ENCODE measurements around the gene TMEM175. TPM values are rescaled to one million over a fixed set of nuclear protein-coding genes. Genes with fewer than 3 reads are reported as not detected.

The TMEM175 gene
- total and polyA plus RNA-seq, 2 of the 13 experiments (the other 11 are each of a cell fraction or from before 2014, with no cell fraction given) = 5.1 to 9.9 TPM

DNA sequence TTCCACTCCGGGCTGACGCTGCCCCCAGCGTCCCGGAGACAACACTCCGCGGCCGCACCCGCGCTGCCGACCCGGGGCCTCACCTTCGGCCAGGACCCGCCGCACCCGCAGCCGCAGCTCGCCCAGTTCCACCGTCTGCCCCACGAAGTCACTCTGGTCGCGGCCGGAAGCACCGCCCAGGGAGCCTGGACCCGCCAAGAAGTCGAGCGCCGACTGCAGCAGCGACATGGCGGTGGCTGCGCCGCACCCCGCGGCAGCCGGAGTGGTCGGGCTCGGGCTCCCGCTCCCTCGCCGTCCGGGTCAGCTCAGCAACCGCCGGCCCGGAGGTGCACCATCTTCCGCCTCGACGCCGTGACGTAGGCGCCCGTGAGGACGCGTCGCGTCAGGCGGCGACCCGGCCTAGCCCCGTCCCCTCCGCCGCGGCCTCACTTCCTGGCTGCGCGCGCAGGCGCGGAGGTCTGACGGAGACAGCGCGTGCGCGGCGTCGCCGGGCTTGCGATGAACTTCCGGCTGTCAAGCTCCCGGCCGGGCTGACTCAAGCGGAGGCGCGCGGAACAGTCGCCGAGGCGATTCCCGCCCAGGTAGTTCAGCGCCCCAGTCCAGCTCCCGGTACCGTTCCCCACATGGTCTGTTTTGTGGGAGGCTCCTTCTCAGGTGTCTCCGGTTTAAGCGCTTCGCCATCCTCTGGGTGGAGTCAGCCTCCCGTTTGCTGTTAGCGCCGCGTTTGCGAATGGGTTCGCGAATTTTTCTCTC, at the start of gene TMEM175, which contains the start of gene GAK (continued):
- TF ChIP-seq, protein P1, sequence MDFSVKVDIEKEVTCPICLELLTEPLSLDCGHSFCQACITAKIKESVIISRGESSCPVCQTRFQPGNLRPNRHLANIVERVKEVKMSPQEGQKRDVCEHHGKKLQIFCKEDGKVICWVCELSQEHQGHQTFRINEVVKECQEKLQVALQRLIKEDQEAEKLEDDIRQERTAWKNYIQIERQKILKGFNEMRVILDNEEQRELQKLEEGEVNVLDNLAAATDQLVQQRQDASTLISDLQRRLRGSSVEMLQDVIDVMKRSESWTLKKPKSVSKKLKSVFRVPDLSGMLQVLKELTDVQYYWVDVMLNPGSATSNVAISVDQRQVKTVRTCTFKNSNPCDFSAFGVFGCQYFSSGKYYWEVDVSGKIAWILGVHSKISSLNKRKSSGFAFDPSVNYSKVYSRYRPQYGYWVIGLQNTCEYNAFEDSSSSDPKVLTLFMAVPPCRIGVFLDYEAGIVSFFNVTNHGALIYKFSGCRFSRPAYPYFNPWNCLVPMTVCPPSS (IDR thresholded peaks at IDR 0.05) = no peak
- TF ChIP-seq, protein P2, sequence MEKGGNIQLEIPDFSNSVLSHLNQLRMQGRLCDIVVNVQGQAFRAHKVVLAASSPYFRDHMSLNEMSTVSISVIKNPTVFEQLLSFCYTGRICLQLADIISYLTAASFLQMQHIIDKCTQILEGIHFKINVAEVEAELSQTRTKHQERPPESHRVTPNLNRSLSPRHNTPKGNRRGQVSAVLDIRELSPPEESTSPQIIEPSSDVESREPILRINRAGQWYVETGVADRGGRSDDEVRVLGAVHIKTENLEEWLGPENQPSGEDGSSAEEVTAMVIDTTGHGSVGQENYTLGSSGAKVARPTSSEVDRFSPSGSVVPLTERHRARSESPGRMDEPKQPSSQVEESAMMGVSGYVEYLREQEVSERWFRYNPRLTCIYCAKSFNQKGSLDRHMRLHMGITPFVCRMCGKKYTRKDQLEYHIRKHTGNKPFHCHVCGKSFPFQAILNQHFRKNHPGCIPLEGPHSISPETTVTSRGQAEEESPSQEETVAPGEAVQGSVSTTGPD (CRISPR knock-in tag; IDR thresholded peaks at IDR 0.05) = no peak
- TF ChIP-seq ELF4 (CRISPR knock-in tag; IDR thresholded peaks at IDR 0.05; ENCODE audit: borderline replicate concordance) = peak; percentile 91; the same call in 1 of the 2 replicates
- peak; percentile 82 for TF ChIP-seq TOPORS (CRISPR knock-in tag; IDR thresholded peaks at IDR 0.05)
- TF ChIP-seq HDAC2 (CRISPR knock-in tag; IDR thresholded peaks at IDR 0.05) = peak; percentile 39; the same call in 1 of the 2 replicates
- TF ChIP-seq MED1 (CRISPR knock-in tag; IDR thresholded peaks at IDR 0.05) = peak; percentile 61
- no peak; the same call in 1 of the 2 replicates for TF ChIP-seq ZFP82 (CRISPR knock-in tag; IDR thresholded peaks at IDR 0.05; ENCODE audit: borderline replicate concordance)
- TF ChIP-seq, protein P3, sequence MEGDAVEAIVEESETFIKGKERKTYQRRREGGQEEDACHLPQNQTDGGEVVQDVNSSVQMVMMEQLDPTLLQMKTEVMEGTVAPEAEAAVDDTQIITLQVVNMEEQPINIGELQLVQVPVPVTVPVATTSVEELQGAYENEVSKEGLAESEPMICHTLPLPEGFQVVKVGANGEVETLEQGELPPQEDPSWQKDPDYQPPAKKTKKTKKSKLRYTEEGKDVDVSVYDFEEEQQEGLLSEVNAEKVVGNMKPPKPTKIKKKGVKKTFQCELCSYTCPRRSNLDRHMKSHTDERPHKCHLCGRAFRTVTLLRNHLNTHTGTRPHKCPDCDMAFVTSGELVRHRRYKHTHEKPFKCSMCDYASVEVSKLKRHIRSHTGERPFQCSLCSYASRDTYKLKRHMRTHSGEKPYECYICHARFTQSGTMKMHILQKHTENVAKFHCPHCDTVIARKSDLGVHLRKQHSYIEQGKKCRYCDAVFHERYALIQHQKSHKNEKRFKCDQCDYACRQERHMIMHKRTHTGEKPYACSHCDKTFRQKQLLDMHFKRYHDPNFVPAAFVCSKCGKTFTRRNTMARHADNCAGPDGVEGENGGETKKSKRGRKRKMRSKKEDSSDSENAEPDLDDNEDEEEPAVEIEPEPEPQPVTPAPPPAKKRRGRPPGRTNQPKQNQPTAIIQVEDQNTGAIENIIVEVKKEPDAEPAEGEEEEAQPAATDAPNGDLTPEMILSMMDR (CRISPR knock-in tag; IDR thresholded peaks at IDR 0.05) = no peak
- TF ChIP-seq ZNF451 (CRISPR knock-in tag; IDR thresholded peaks at IDR 0.05) = peak; percentile 19; the same call in 1 of the 2 replicates
- no peak; the same call in 1 of the 2 replicates for TF ChIP-seq ZNF713 (CRISPR knock-in tag; IDR thresholded peaks at IDR 0.05)
- peak; percentile 76; the same call in 1 of the 2 replicates for TF ChIP-seq ZNF780A (CRISPR knock-in tag; IDR thresholded peaks at IDR 0.05)
- no peak for TF ChIP-seq ZNF207 (IDR thresholded peaks at IDR 0.05; ENCODE audit: borderline replicate concordance)
- no peak for TF ChIP-seq FOXM1 (CRISPR knock-in tag; IDR thresholded peaks at IDR 0.05)
- TF ChIP-seq, protein P4, sequence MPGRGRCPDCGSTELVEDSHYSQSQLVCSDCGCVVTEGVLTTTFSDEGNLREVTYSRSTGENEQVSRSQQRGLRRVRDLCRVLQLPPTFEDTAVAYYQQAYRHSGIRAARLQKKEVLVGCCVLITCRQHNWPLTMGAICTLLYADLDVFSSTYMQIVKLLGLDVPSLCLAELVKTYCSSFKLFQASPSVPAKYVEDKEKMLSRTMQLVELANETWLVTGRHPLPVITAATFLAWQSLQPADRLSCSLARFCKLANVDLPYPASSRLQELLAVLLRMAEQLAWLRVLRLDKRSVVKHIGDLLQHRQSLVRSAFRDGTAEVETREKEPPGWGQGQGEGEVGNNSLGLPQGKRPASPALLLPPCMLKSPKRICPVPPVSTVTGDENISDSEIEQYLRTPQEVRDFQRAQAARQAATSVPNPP (CRISPR knock-in tag; IDR thresholded peaks at IDR 0.05) = peak; percentile 78
- TF ChIP-seq ZNF30 (CRISPR knock-in tag; IDR thresholded peaks at IDR 0.05) = no peak
- TF ChIP-seq ATM (IDR thresholded peaks at IDR 0.05; ENCODE audit: borderline replicate concordance) = no peak
- TF ChIP-seq EEA1 (CRISPR knock-in tag; IDR thresholded peaks at IDR 0.05; ENCODE audit: borderline replicate concordance) = peak; percentile 69; the same call in 1 of the 2 replicates
- TF ChIP-seq, protein P5, sequence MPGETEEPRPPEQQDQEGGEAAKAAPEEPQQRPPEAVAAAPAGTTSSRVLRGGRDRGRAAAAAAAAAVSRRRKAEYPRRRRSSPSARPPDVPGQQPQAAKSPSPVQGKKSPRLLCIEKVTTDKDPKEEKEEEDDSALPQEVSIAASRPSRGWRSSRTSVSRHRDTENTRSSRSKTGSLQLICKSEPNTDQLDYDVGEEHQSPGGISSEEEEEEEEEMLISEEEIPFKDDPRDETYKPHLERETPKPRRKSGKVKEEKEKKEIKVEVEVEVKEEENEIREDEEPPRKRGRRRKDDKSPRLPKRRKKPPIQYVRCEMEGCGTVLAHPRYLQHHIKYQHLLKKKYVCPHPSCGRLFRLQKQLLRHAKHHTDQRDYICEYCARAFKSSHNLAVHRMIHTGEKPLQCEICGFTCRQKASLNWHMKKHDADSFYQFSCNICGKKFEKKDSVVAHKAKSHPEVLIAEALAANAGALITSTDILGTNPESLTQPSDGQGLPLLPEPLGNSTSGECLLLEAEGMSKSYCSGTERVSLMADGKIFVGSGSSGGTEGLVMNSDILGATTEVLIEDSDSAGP (CRISPR knock-in tag; IDR thresholded peaks at IDR 0.05; ENCODE audit: borderline replicate concordance) = peak; percentile 79; the same call in 1 of the 2 replicates
- peak; percentile 86 for TF ChIP-seq SRY (CRISPR knock-in tag; IDR thresholded peaks at IDR 0.05)
- peak; percentile 11 for TF ChIP-seq TBL1XR1 (IDR thresholded peaks at IDR 0.05; ENCODE audit: borderline replicate concordance, low read length, partially characterized antibody)
- no peak for TF ChIP-seq ZNF781 (CRISPR knock-in tag; IDR thresholded peaks at IDR 0.05; ENCODE audit: borderline replicate concordance, not compliant biosample characterization)
- TF ChIP-seq DNMT3B (CRISPR knock-in tag; conservative IDR thresholded peaks at IDR 0.05) = no peak

Data from HepG2 (cell line).